Right lobe of liver (tissue), 6 donors: ENCODE measurements around the gene ARHGEF16. TPM values are rescaled to one million over a fixed set of nuclear protein-coding genes. Genes with fewer than 3 reads are reported as not detected.

Experiments used
- ATAC-seq, 4 donors: fragments of 200-7000 bp; cut with Tn5 transposase; one replicate each; pipeline ENCODE4 v1.9.1; 2020; ENCODE audit warnings: mild to moderate bottlenecking in 4 of 4, moderate library complexity in 4 of 4
- DNase-seq, 3 donors: peaks; one replicate each; pipeline ENCODE4 v3.0.0-alpha.2; 2020
- H3K27ac ChIP-seq, 3 donors: fragments of 200-600 bp; one replicate each; pipeline ENCODE4 v1.8.0; 2022
- H3K27me3 ChIP-seq, 2 donors: fragments of 200-600 bp; one replicate each; pipeline ENCODE4 v1.8.0; 2022
- H3K36me3 ChIP-seq, 4 donors: fragments of 200-600 bp; sonication (generic) in 1 of 4; one replicate each; pipeline versions ENCODE4 v1.5.1 to v1.8.0; 2017 to 2022; ENCODE audit warnings: control low read depth in 1 of 4
- H3K4me1 ChIP-seq, 4 donors: fragments of 200-600 bp; sonication (generic) in 1 of 4; one replicate each; pipeline versions ENCODE4 v1.5.1 to v1.8.0; 2017 to 2022; ENCODE audit warnings: control low read depth in 1 of 4
- H3K4me3 ChIP-seq, 3 donors: fragments of 200-600 bp; one replicate each; pipeline ENCODE4 v1.8.0; 2022
- H3K9me3 ChIP-seq, 4 donors: fragments of 200-600 bp; sonication (generic) in 1 of 4; one replicate each; pipeline versions ENCODE4 v1.5.1 to v1.8.0; 2017 to 2022; ENCODE audit warnings: control low read depth in 1 of 4
- POLR2A ChIP-seq: fragments of 450-650 bp; IDR thresholded peaks from one replicate; pipeline ENCODE4 v1.6.1; 2017; ENCODE audit warnings: antibody characterized with exemption, mild to moderate bottlenecking
- WGBS: methylation state at CpG from one replicate; pipeline ENCODE4 v1.1.6; 2018; ENCODE audit warnings: low coverage, low lambda C conversion rate; ENCODE audit not compliant: insufficient coverage; ENCODE audit errors: missing lambda C conversion rate; 5-methylcytosine and 5-hydroxymethylcytosine counted together
- intact Hi-C, 2 donors: fragments of 100-400 bp; cut with DNase I; formaldehyde crosslinking; loops; one replicate each; pipeline versions ENCODE4 v1.11.2 to v1.14.1; 2022
- total RNA-seq, 6 experiments: library from RNA; depleted of rRNA in 2 of 6; stranded (reverse); fragments of >200 nt in 2 of 6; fragmentation: NEBNext Ultra II Directional in 3 of 6; extraction: Animal tissue kit (Norgen Biotek cat#: 25700) in 3 of 6; gene quantifications; one replicate each; pipeline versions ENCODE4 v1.1.0 to v1.2.4, GENCODE V29; 2016 to 2023
- TF ChIP-seq, protein P1 (sequence below), 4 donors: fragments of 200-600 bp in 3 of 4; fragments of 450-650 bp in 1 of 4; IDR thresholded peaks; one replicate each; pipeline versions ENCODE4 v1.5.1 to v1.8.0; 2016 to 2022; ENCODE audit warnings: antibody characterized with exemption in 4 of 4, mild to moderate bottlenecking in 2 of 4
- donor health status: DM: no; HTN: yes; CAD: no.
- donor health status: DM: no; HTN: no; CAD: no.
- donor health status: DM: no; HTN: no; CAD: no.
- donor health status: DM: no; HTN: yes; CAD: no.
- donor health status: DM: no; HTN: yes; CAD: no.

Gene ARHGEF16
- total RNA-seq, 6 experiments from 2014 or later: 2.1 to 16.3 (median 7.5) TPM

GRCh38 chr1:3475839-3476573 lies 21.5 kb downstream of the ARHGEF16 start:
- Histone ChIP-seq H3K4me3 (no peak overlapping the region), H3K9me3 (no peaks in the 10 kb centered on the region), H3K27ac (no peak overlapping the region), H3K27me3 (no peaks in the 10 kb centered on the region), H3K4me1 (peaks cover 0 to 15% (median 4%) of the 10 kb centered on the region in 4 donors), H3K36me3 (no peaks in the 10 kb centered on the region)
- no peak for TF ChIP-seq POLR2A
- TF ChIP-seq, protein P1, sequence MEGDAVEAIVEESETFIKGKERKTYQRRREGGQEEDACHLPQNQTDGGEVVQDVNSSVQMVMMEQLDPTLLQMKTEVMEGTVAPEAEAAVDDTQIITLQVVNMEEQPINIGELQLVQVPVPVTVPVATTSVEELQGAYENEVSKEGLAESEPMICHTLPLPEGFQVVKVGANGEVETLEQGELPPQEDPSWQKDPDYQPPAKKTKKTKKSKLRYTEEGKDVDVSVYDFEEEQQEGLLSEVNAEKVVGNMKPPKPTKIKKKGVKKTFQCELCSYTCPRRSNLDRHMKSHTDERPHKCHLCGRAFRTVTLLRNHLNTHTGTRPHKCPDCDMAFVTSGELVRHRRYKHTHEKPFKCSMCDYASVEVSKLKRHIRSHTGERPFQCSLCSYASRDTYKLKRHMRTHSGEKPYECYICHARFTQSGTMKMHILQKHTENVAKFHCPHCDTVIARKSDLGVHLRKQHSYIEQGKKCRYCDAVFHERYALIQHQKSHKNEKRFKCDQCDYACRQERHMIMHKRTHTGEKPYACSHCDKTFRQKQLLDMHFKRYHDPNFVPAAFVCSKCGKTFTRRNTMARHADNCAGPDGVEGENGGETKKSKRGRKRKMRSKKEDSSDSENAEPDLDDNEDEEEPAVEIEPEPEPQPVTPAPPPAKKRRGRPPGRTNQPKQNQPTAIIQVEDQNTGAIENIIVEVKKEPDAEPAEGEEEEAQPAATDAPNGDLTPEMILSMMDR (IDR thresholded peaks at IDR 0.05): no peak
- intact Hi-C loops: no loop called here
- 88% methylated on average over 6 of the region's 14 CpGs for WGBS
- no peak for DNase-seq
- no peak for ATAC-seq

DNA sequence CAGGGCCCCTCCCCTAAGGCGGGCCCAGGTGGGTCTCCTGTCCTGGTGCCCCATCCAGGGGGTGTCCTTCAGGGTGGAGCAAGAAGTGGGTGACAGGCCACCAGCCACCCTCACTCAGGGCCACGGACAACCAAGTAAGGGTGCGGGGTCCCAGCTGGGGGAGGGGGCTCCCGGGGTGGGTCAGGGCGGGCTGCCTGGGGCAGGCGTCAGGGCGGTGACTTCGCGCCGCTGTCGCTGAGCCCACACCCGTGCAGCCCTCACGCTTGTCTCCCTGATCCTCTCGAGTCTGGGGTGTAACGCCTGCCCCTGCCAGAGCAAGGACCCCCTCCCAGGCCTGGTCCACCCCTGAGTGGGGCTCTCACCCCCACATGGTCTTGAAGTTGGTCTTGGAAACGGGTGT lies 22.2 kb downstream of the ARHGEF16 start:
- H3K4me3 ChIP-seq: no peak overlapping the region
- no CpG with 5 or more reads among the region's 16 CpGs for WGBS
- H3K27me3 ChIP-seq: no peaks in the 10 kb centered on the region
- intact Hi-C loops: no loop called here
- TF ChIP-seq, protein P1 (IDR thresholded peaks at IDR 0.05): no peak
- TF ChIP-seq POLR2A: no peak
- H3K36me3 ChIP-seq: no peaks in the 10 kb centered on the region
- no peaks in the 10 kb centered on the region for H3K9me3 ChIP-seq
- no peak overlapping the region for H3K27ac ChIP-seq
- ATAC-seq (no peak), DNase-seq (no peak)
- peaks cover 0 to 15% (median 4%) of the 10 kb centered on the region in 4 donors for H3K4me1 ChIP-seq

DNA sequence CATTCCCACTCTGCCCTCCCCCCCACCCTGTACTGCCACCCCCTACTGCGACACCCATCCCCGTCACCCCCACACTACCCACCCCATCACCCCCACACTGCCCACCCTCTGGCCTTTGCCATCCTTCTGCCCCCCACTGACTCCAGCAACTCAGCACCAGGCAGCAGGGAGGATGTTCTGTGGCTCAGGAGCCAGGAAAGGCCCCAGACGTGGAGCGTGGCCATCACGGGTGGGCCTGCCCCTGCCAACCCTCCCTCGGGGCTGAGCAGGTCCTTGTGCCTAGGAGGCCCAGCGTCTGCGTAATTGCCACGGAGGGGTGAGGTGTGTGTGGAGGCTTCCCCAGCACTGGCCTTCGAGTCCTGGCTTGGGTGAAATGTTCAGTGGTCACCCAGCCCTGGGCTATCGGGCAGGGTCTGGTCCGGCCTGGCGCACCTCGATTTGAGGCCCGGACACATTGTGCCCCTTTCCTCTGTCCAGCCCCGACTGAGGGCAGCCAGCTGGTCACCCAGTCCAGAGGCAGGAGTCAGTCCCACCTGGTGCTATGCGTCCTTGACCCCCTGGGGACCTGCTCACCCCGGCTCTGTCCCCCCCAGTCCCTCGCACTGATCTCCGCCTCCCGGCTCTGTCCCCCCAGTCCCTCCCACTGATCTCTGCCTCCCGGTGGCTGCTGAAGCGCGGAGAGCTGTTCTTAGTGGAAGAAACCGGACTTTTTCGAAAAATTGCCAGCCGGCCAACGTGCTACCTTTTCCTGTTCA lies 23.0 kb downstream of the ARHGEF16 start:
- peaks cover 0 to 15% (median 4%) of the 10 kb centered on the region in 4 donors for H3K4me1 ChIP-seq
- H3K27ac ChIP-seq: no peak overlapping the region
- DNase-seq: no peak
- no peaks in the 10 kb centered on the region for H3K9me3 ChIP-seq
- H3K36me3 ChIP-seq: no peaks in the 10 kb centered on the region
- WGBS: 84% methylated on average over 10 of the region's 28 CpGs
- ATAC-seq: no peak
- H3K27me3 ChIP-seq: no peaks in the 10 kb centered on the region
- TF ChIP-seq, protein P1 (IDR thresholded peaks at IDR 0.05): no peak
- no peak for TF ChIP-seq POLR2A
- no peak overlapping the region for H3K4me3 ChIP-seq
- intact Hi-C loops: no loop called here

GRCh38 chr1:3478187-3478586 lies 23.7 kb downstream of the ARHGEF16 start:
- intact Hi-C loops: no loop called here
- Histone ChIP-seq H3K4me1 (peaks cover 0 to 15% (median 4%) of the 10 kb centered on the region in 4 donors), H3K36me3 (no peaks in the 10 kb centered on the region), H3K4me3 (no peak overlapping the region), H3K9me3 (no peaks in the 10 kb centered on the region), H3K27ac (no peak overlapping the region), H3K27me3 (no peaks in the 10 kb centered on the region)
- no peak for ATAC-seq
- no CpG with 5 or more reads among the region's 24 CpGs for WGBS
- TF ChIP-seq, protein P1 (IDR thresholded peaks at IDR 0.05): no peak
- no peak for TF ChIP-seq POLR2A
- DNase-seq: no peak
